Embryonic facial prominence (tissue), 1 donor: ENCODE data around the gene PRKAG2.
"Not testable (repeated sequence)": the region's sequence is repeated elsewhere in the genome, so short reads cannot be mapped to it uniquely, and the experiment has no call there.

Experiments
- DNase-seq: peaks from one replicate; pipeline ENCODE4 v3.0.0-alpha.2; 2016; ENCODE audit errors: extremely low spot score

Gene PRKAG2

GRCh38 chr7:151591866-151592265 is 285.0 kb downstream of the PRKAG2 start:
- DNase-seq: no peak

GRCh38 chr7:151590850-151591771 is 285.8 kb downstream of the PRKAG2 start:
- no peak for DNase-seq

- no peak for DNase-seq
These were observed 286.7 kb downstream of the PRKAG2 start for GRCh38 chr7:151590071-151590849.

- no peak for DNase-seq
These were observed 287.9 kb downstream of the PRKAG2 start for GRCh38 chr7:151588982-151589381.

- no peak for DNase-seq
These were observed 290.2 kb downstream of the PRKAG2 start for GRCh38 chr7:151586531-151587260.

GRCh38 chr7:151585744-151586393 is 291.0 kb downstream of the PRKAG2 start:
- DNase-seq: no peak

GRCh38 chr7:151581741-151582140 is 295.2 kb downstream of the PRKAG2 start:
- DNase-seq: no peak

GRCh38 chr7:151579644-151580043 is 297.3 kb downstream of the PRKAG2 start:
- no peak for DNase-seq

GRCh38 chr7:151575410-151575809 is 301.5 kb downstream of the PRKAG2 start:
- DNase-seq: no peak

- not testable (repeated sequence) for DNase-seq
These were observed 303.9 kb downstream of the PRKAG2 start for GRCh38 chr7:151573046-151573445.

- DNase-seq: no peak
These were observed 304.8 kb downstream of the PRKAG2 start for GRCh38 chr7:151572136-151572535.

GRCh38 chr7:151571471-151571870 is 305.4 kb downstream of the PRKAG2 start:
- no peak for DNase-seq

- no peak for DNase-seq
These were observed 306.5 kb downstream of the PRKAG2 start for GRCh38 chr7:151570366-151570915.

GRCh38 chr7:151568956-151569940 is 307.7 kb downstream of the PRKAG2 start:
- no peak for DNase-seq

GRCh38 chr7:151566897-151567320 is 310.0 kb downstream of the PRKAG2 start:
- DNase-seq: no peak

GRCh38 chr7:151565541-151565940 is 311.4 kb downstream of the PRKAG2 start:
- no peak for DNase-seq

GRCh38 chr7:151560243-151560642 is 316.7 kb downstream of the PRKAG2 start:
- no peak for DNase-seq

- no peak for DNase-seq
These were observed 317.2 kb downstream of the PRKAG2 start for GRCh38 chr7:151559557-151560183.

GRCh38 chr7:151558575-151558974 is 318.3 kb downstream of the PRKAG2 start:
- no peak for DNase-seq
